GM12878 (cell line): Measurements from ENCODE around the gene RTL3. TPM values are rescaled to one million over a fixed set of nuclear protein-coding genes. Genes with fewer than 3 reads are reported as not detected.

ENCODE experiments used
- ATAC-seq: fragments of 200-7000 bp; cut with Tn5 transposase; 3 replicates; pipeline ENCODE4 v1.9.1; 2020; ENCODE audit warnings: mild to moderate bottlenecking, moderate library complexity
- BruUV-seq: library from RNA; stranded (reverse); fragments of 400-500 nt; replicated peaks from 2 replicates; lab custom pipeline; 2021; lab: Mats Ljungman, UMichigan
- CTCF ChIA-PET: fragments of 300-600 bp; sonication (Branson Sonifier 250); formaldehyde crosslinking; extraction: SDS; loops from one replicate; lab custom pipeline; 2021; ENCODE audit warnings: inconsistent platforms; lab: Yijun Ruan, JAX
- POLR2A ChIA-PET: fragments of 350-600 bp; formaldehyde crosslinking; extraction: SDS; loops from one replicate; lab custom pipeline; 2021; ENCODE audit warnings: inconsistent platforms; lab: Charles Lee
- RAD21 ChIA-PET: fragments of 300-600 bp; sonication (Branson Sonifier 250); formaldehyde crosslinking; loops from one replicate; lab custom pipeline; 2023; ENCODE audit warnings: antibody characterized with exemption; ENCODE audit not compliant: unreplicated experiment; lab: Charles Lee
- SMC1A ChIA-PET: fragments of 300-600 bp; sonication (Branson Sonifier 250); formaldehyde crosslinking; loops from one replicate; lab custom pipeline; 2023; ENCODE audit not compliant: unreplicated experiment, uncharacterized antibody; lab: Charles Lee
- DNase-seq: peaks from one replicate; pipeline ENCODE4 v3.0.0-alpha.2; 2011; ENCODE audit warnings: low read depth, low spot score
- FAIRE-seq: peaks from 3 replicates; lab custom pipeline; 2011; peaks lifted over from hg19 to GRCh38; lab: Jason Lieb, UNC
- H2AFZ ChIP-seq: 2 replicates; pipeline ENCODE4 v1.6.0; 2011; ENCODE audit warnings: low read depth, low read length, control low read depth; ENCODE audit not compliant: control insufficient read depth
- H3K27ac ChIP-seq: 2 replicates; pipeline ENCODE4 v1.5.1; 2011; ENCODE audit warnings: control low read depth; ENCODE audit not compliant: control insufficient read depth, insufficient read depth
- H3K27me3 ChIP-seq, 2 experiments: replicated peaks in 1 of 2; 2 replicates each; pipeline versions ENCODE4 v1.6.0 to v1.6.1; 2011; ENCODE audit warnings: low read length in 1 of 2; ENCODE audit not compliant: control insufficient read depth in 2 of 2, insufficient read depth in 2 of 2
- H3K36me3 ChIP-seq, 2 experiments: 2 replicates each; pipeline ENCODE4 v1.5.1; 2011; ENCODE audit warnings: low read length in 1 of 2; ENCODE audit not compliant: control insufficient read depth in 2 of 2, insufficient read depth in 2 of 2
- H3K4me1 ChIP-seq: 2 replicates; pipeline ENCODE4 v1.6.1; 2011; ENCODE audit warnings: mild to moderate bottlenecking, low read length, moderate library complexity, mixed read lengths; ENCODE audit not compliant: control insufficient read depth, insufficient read depth
- H3K4me2 ChIP-seq: 2 replicates; pipeline ENCODE4 v1.6.0; 2011; ENCODE audit warnings: control low read depth; ENCODE audit not compliant: control insufficient read depth, insufficient read depth
- H3K4me3 ChIP-seq: fragments of 200-600 bp; sonication (generic); 2 replicates; pipeline ENCODE4 v1.5.1; 2016
- H3K79me2 ChIP-seq: 2 replicates; pipeline ENCODE4 v1.6.0; 2011; ENCODE audit warnings: low read length; ENCODE audit not compliant: control insufficient read depth, insufficient read depth
- H3K9ac ChIP-seq: 2 replicates; pipeline ENCODE4 v1.8.0; 2011; ENCODE audit warnings: low read length, control low read depth, mixed read lengths; ENCODE audit not compliant: control insufficient read depth, insufficient read depth
- H3K9me3 ChIP-seq: replicated peaks from 3 replicates; pipeline ENCODE4 v1.5.1; 2011; ENCODE audit warnings: mild to moderate bottlenecking, low read length; ENCODE audit not compliant: control insufficient read depth, insufficient read depth
- H4K20me1 ChIP-seq: 2 replicates; pipeline ENCODE4 v1.6.0; 2011; ENCODE audit not compliant: control insufficient read depth, insufficient read depth
- BHLHE40 ChIP-seq, 2 experiments: fragments of 450-650 bp in 1 of 2; IDR thresholded peaks; 2 replicates each; pipeline ENCODE4 v1.6.1; 2011 to 2017; ENCODE audit warnings: low read depth in 2 of 2, borderline replicate concordance in 1 of 2, improper control_type of control experiment in 1 of 2, low read length in 1 of 2, mild to moderate bottlenecking in 1 of 2
- BRCA1 ChIP-seq: IDR thresholded peaks from 2 replicates; pipeline ENCODE4 v1.6.1; 2011; ENCODE audit warnings: low read depth, low read length, improper control_type of control experiment
- PBX3 ChIP-seq: IDR thresholded peaks from 2 replicates; pipeline ENCODE4 v1.6.1; 2011; ENCODE audit warnings: mild to moderate bottlenecking, low read depth, low read length, moderate library complexity; ENCODE audit not compliant: insufficient replicate concordance
- WGBS: methylation state at CpG from one replicate; pipeline ENCODE4 v1.1.6; 2016; ENCODE audit warnings: low lambda C conversion rate; ENCODE audit not compliant: insufficient replicate concordance, insufficient coverage; ENCODE audit errors: missing lambda C conversion rate; 5-methylcytosine and 5-hydroxymethylcytosine counted together
- in situ Hi-C: fragments of 300-500 bp; cut with MboI; formaldehyde crosslinking; loops from 9 replicates; pipeline ENCODE4 v1.14.3; 2018; ENCODE audit warnings: mixed read lengths
- intact Hi-C: fragments of 100-400 bp; cut with micrococcal nuclease; formaldehyde crosslinking; loops from one replicate; pipeline ENCODE4 v1.14.2; 2022; ENCODE audit not compliant: unreplicated experiment
- polyA plus RNA-seq, 11 experiments: library from polyadenylated mRNA; depleted of rRNA in 4 of 11; unstranded in 6 of 11; stranded (reverse) in 5 of 11; fragments of >200 nt; fragmentation: Nextera tagmentation in 4 of 11; fragmentation: Illumina TruSeq in 1 of 11; extraction: Ambion mirVana in 4 of 11; extraction: Trizol in 1 of 11; gene quantifications; 1 replicate in 1 of 11; 2 replicates in 10 of 11; pipeline versions ENCODE4 v1.2.1 to v1.2.3, GENCODE V29; 2011 to 2016; ENCODE audit warnings: inconsistent platforms in 2 of 11, missing spikeins in 2 of 11, low read depth in 1 of 11
- total RNA-seq, 4 experiments: library from RNA; depleted of rRNA in 3 of 4; stranded (reverse); fragments of >200 nt in 3 of 4; fragmentation: Illumina TruSeq in 1 of 4; extraction: Trizol in 1 of 4; gene quantifications; 2 replicates each; pipeline versions ENCODE4 v1.2.1 to v1.2.3, GENCODE V29; 2013 to 2021

The RTL3 gene
- total and polyA plus RNA-seq, 10 of the 15 experiments (the other 5 are each of a cell fraction or from before 2014, with no cell fraction given): 0.09 to 1.5 (median 0.27) TPM; not detected in 1

DNA sequence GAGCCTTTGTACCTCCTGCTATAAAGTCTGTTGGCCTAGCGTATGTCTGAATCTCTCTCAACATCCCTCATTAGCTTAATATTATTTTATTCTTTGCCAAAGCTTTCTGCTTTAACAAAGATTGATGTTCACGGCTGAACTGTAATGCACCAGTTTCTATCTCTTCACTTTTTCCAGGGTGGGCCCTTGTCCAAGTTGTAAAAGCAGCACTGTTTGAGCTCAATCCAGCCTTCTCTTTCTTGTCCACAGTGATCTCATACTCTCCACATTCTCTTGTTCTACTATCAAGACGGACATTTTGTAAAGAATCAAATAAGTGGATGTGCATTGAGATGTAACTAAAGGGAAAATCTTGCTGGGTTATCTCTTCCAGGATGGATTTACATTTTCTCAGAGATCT lies 34.4 kb upstream of the RTL3 start:
- Histone ChIP-seq H3K4me2 (no peak overlapping the region), H3K9me3 (no peaks in the 10 kb centered on the region), H3K27me3 (no peaks in the 10 kb centered on the region), H3K36me3 (no peaks in the 10 kb centered on the region), H2AFZ (no peak overlapping the region), H3K27ac (no peak overlapping the region), H4K20me1 (no peaks in the 10 kb centered on the region)
- SMC1A ChIA-PET: no interaction called here
- DNase-seq (no peak), FAIRE-seq (no peak)
- intact Hi-C loops: no loop called here
- POLR2A ChIA-PET: no interaction called here
- RAD21 ChIA-PET: no interaction called here
- CTCF ChIA-PET: no interaction called here
- TF ChIP-seq PBX3 (no peak), BRCA1 (no peak)
- TF ChIP-seq, all 136 proteins: peak for 0
- WGBS: 29% methylated on average over 3 of the region's 3 CpGs
- no peak for ATAC-seq
- no peaks in the 10 kb centered on the region for H3K4me1 ChIP-seq
- H3K9ac ChIP-seq: no peak overlapping the region
- no peaks in the 10 kb centered on the region for H3K79me2 ChIP-seq
- no TSS peak for BruUV-seq
- H3K4me3 ChIP-seq: no peak overlapping the region
- in situ Hi-C loops: no loop called here

DNA sequence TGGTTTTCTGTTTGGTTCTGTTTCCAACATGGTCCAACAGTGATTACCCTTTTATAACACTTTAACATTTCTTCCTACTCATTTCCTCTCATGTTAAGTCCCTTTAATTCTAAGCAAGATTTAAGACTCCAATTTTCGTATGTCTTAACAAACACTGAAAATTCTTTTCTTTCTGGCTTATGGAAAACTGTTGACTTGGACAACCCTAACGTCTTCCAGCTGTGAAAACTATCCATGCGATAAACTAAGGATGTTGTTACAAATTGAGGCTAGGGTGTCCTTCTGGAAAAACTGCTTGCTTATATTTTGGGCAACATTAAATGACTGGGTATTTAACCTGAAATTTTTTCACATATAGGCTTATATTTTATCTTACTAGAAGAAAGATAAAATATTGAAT lies 33.9 kb upstream of the RTL3 start:
- Histone ChIP-seq H3K27me3 (no peaks in the 10 kb centered on the region), H3K27ac (no peak overlapping the region), H3K79me2 (no peaks in the 10 kb centered on the region), H3K36me3 (no peaks in the 10 kb centered on the region), H4K20me1 (no peaks in the 10 kb centered on the region)
- intact Hi-C loops: no loop called here
- POLR2A ChIA-PET: no interaction called here
- in situ Hi-C loops: no loop called here
- no peak for DNase-seq
- SMC1A ChIA-PET: interaction anchor here (1.0 kb wide), 1 partner anchor 34 kb away, joined by 3 read pairs; no protein-coding TSS in a partner anchor
- TF ChIP-seq BHLHE40 (IDR thresholded peaks at IDR 0.05; ENCODE audit: borderline replicate concordance in 1 of 2, low read depth in 2 of 2, low read length in 1 of 2): no peak
- TF ChIP-seq, all 136 proteins: peak for 0
- no peak for FAIRE-seq
- no peaks in the 10 kb centered on the region for H3K9me3 ChIP-seq
- ChIA-PET CTCF (no interaction called here), RAD21 (no interaction called here)
- ATAC-seq: no peak
- no peak overlapping the region for H3K4me3 ChIP-seq
- H3K4me1 ChIP-seq: no peaks in the 10 kb centered on the region
- H2AFZ ChIP-seq: no peak overlapping the region
- no peak overlapping the region for H3K9ac ChIP-seq
- H3K4me2 ChIP-seq: no peak overlapping the region
- no TSS peak for BruUV-seq
- WGBS: 49% methylated on average over 3 of the region's 3 CpGs
